Kidney glomerular epithelial cell (primary cell): ENCODE measurements around the gene RTN4RL1.
"Not testable (repeated sequence)": the region's sequence is repeated elsewhere in the genome, so short reads cannot be mapped to it uniquely, and the experiment has no call there.

Experiments
- DNase-seq: peaks from one replicate; lab custom pipeline; 2025; lab: John Stamatoyannopoulos, UW

Gene RTN4RL1

GRCh38 chr17:2003525-2003924 lies 21.6 kb downstream of the RTN4RL1 start:
- DNase-seq, result no peak

GRCh38 chr17:2002767-2003329 lies 22.3 kb downstream of the RTN4RL1 start:
- no peak for DNase-seq

GRCh38 chr17:1999557-2000251 lies 25.4 kb downstream of the RTN4RL1 start:
- no peak for DNase-seq

- DNase-seq, result no peak
These were observed 27.0 kb downstream of the RTN4RL1 start for GRCh38 chr17:1997927-1998742.

- DNase-seq, result peak; percentile 30
These were observed 27.7 kb downstream of the RTN4RL1 start for GRCh38 chr17:1997289-1997926.

GRCh38 chr17:1996800-1997288 lies 28.3 kb downstream of the RTN4RL1 start:
- no peak for DNase-seq

GRCh38 chr17:1995907-1996799 lies 29.0 kb downstream of the RTN4RL1 start:
- no peak for DNase-seq

- no peak for DNase-seq
These were observed 29.7 kb downstream of the RTN4RL1 start for GRCh38 chr17:1995321-1995892.

- DNase-seq, result no peak
These were observed 30.4 kb downstream of the RTN4RL1 start for GRCh38 chr17:1994707-1995106.

- no peak for DNase-seq
These were observed 32.6 kb downstream of the RTN4RL1 start for GRCh38 chr17:1992541-1992940.

GRCh38 chr17:1989135-1989534 lies 36.0 kb downstream of the RTN4RL1 start:
- DNase-seq, result no peak

GRCh38 chr17:1986783-1987451 lies 38.2 kb downstream of the RTN4RL1 start:
- no peak for DNase-seq

GRCh38 chr17:1985686-1986085 lies 39.4 kb downstream of the RTN4RL1 start:
- no peak for DNase-seq

- DNase-seq, result no peak
These were observed 40.0 kb downstream of the RTN4RL1 start for GRCh38 chr17:1985093-1985492.

- DNase-seq, result not testable (repeated sequence)
These were observed 42.3 kb downstream of the RTN4RL1 start for GRCh38 chr17:1982793-1983366.

- DNase-seq, result no peak
These were observed 44.4 kb downstream of the RTN4RL1 start for GRCh38 chr17:1980665-1981250.

- DNase-seq, result peak; percentile 45
These were observed 45.8 kb downstream of the RTN4RL1 start for GRCh38 chr17:1979182-1979985.

- no peak for DNase-seq
These were observed 46.7 kb downstream of the RTN4RL1 start for GRCh38 chr17:1978396-1978949.
